Thoracic aorta (tissue), 2 donors: ENCODE data around the gene AZIN2. TPM values are rescaled to one million over a fixed set of nuclear protein-coding genes. Genes with fewer than 3 reads are reported as not detected.
A peak's percentile ranks its signal among the peaks of the same experiment; 100 is the strongest.
"Not testable (repeated sequence)": the region's sequence is repeated elsewhere in the genome, so short reads cannot be mapped to it uniquely, and the experiment has no call there.

Source experiments
- ATAC-seq: fragments of 150-250 bp; one replicate; pipeline ENCODE4 v1.8.0; 2017; ENCODE audit warnings: low read depth; ENCODE audit not compliant: insufficient number of reproducible peaks, low FRiP score
- DNase-seq: peaks from one replicate; pipeline ENCODE4 v3.0.0-alpha.2; 2020; ENCODE audit warnings: low spot score
- H3K27ac ChIP-seq, 2 donors: fragments of 200-600 bp; sonication (generic); 1 replicate in 1 of 2; 2 replicates in 1 of 2; pipeline ENCODE4 v1.5.1; 2016; ENCODE audit warnings: mild to moderate bottlenecking in 2 of 2, moderate library complexity in 2 of 2
- H3K27me3 ChIP-seq: fragments of 200-600 bp; sonication (generic); replicated peaks from 2 replicates; pipeline ENCODE4 v1.6.0; 2016; ENCODE audit warnings: mild to moderate bottlenecking; ENCODE audit not compliant: insufficient read depth
- H3K36me3 ChIP-seq: fragments of 200-600 bp; sonication (generic); one replicate; pipeline ENCODE4 v1.5.1; 2016
- H3K4me1 ChIP-seq, 2 donors: fragments of 200-600 bp; sonication (generic); 1 replicate in 1 of 2; 2 replicates in 1 of 2; pipeline versions ENCODE4 v1.5.1 to v1.6.0; 2016; ENCODE audit warnings: low read depth in 2 of 2, mild to moderate bottlenecking in 1 of 2; ENCODE audit not compliant: control insufficient read depth in 1 of 2
- H3K4me3 ChIP-seq: fragments of 200-600 bp; sonication (generic); 2 replicates; pipeline ENCODE4 v1.5.1; 2016; ENCODE audit warnings: mild to moderate bottlenecking
- H3K9me3 ChIP-seq: fragments of 200-600 bp; sonication (generic); 2 replicates; pipeline ENCODE4 v1.5.1; 2016
- CTCF ChIP-seq: fragments of 200-600 bp; sonication (generic); IDR thresholded peaks from one replicate; pipeline ENCODE4 v1.5.1; 2019; ENCODE audit warnings: antibody characterized with exemption
- total RNA-seq, 2 donors: library from RNA; depleted of rRNA; stranded (reverse); fragments of >200 nt; gene quantifications; one replicate each; pipeline versions ENCODE4 v1.1.0 to v1.2.3, GENCODE V29; 2016

AZIN2 gene
- total RNA-seq, 2 donors from 2014 or later: 5.6 to 6.2 TPM

GRCh38 chr1:33098371-33098770 lies 17.4 kb downstream of the AZIN2 start:
- H3K9me3 ChIP-seq: no peaks in the 10 kb centered on the region
- H3K36me3 ChIP-seq: no peaks in the 10 kb centered on the region
- H3K27me3 ChIP-seq: no peaks in the 10 kb centered on the region
- H3K27ac ChIP-seq: no peak overlapping the region
- no peak overlapping the region for H3K4me3 ChIP-seq
- ATAC-seq: no peak
- no peak for TF ChIP-seq CTCF
- no peak for DNase-seq
- no peaks in the 10 kb centered on the region for H3K4me1 ChIP-seq

GRCh38 chr1:33099290-33100118 lies 18.6 kb downstream of the AZIN2 start:
- no peak for DNase-seq
- Histone ChIP-seq H3K9me3 (no peaks in the 10 kb centered on the region), H3K27ac (peak overlapping the region in 1 of 2 donors; percentile 5), H3K4me1 (no peaks in the 10 kb centered on the region), H3K36me3 (no peaks in the 10 kb centered on the region), H3K27me3 (no peaks in the 10 kb centered on the region), H3K4me3 (no peak overlapping the region)
- TF ChIP-seq CTCF: peak; percentile 10
- ATAC-seq: no peak

- not testable (repeated sequence) for H3K27me3 ChIP-seq, H3K36me3 ChIP-seq, H3K4me3 ChIP-seq, ATAC-seq, H3K9me3 ChIP-seq, H3K4me1 ChIP-seq, H3K27ac ChIP-seq, DNase-seq
Observed at GRCh38 chr1:33100119-33100415, 19.1 kb downstream of the AZIN2 start.

- TF ChIP-seq CTCF: no peak
- ATAC-seq (no peak), DNase-seq (no peak)
- H3K4me3 ChIP-seq: no peak overlapping the region
- no peaks in the 10 kb centered on the region for H3K4me1 ChIP-seq
- H3K9me3 ChIP-seq: no peaks in the 10 kb centered on the region
- H3K27me3 ChIP-seq: no peaks in the 10 kb centered on the region
- H3K36me3 ChIP-seq: no peaks in the 10 kb centered on the region
- no peak overlapping the region for H3K27ac ChIP-seq
Observed at GRCh38 chr1:33110477-33110876, 29.5 kb downstream of the AZIN2 start.

- Histone ChIP-seq H3K27ac (no peak overlapping the region), H3K9me3 (no peaks in the 10 kb centered on the region), H3K36me3 (no peaks in the 10 kb centered on the region), H3K4me1 (no peaks in the 10 kb centered on the region), H3K4me3 (no peak overlapping the region), H3K27me3 (no peaks in the 10 kb centered on the region)
- no peak for ATAC-seq
- DNase-seq: no peak
- TF ChIP-seq CTCF: no peak
Observed at GRCh38 chr1:33111965-33112364, 31.0 kb downstream of the AZIN2 start.
